Smooth muscle cell (in vitro differentiated cells): Measurements from ENCODE around the gene SMCR8. TPM values are rescaled to one million over a fixed set of nuclear protein-coding genes. Genes with fewer than 3 reads are reported as not detected.
A peak's percentile ranks its signal among the peaks of the same experiment; 100 is the strongest.

Experiments
- DNase-seq: peaks from one replicate; lab custom pipeline; 2025; ENCODE audit not compliant: unreplicated experiment; lab: John Stamatoyannopoulos, UW
- H2AFZ ChIP-seq: fragments of 200-600 bp; sonication (generic); 2 replicates; pipeline ENCODE4 v1.6.0; 2016; ENCODE audit warnings: antibody characterized with exemption, low read depth, mild to moderate bottlenecking
- H3F3A ChIP-seq: fragments of 200-600 bp; sonication (generic); 2 replicates; pipeline ENCODE4 v1.6.0; 2017; ENCODE audit warnings: antibody characterized with exemption, low read depth
- H3K27ac ChIP-seq: fragments of 200-600 bp; sonication (generic); 2 replicates; pipeline ENCODE4 v1.5.1; 2016; ENCODE audit warnings: low read depth, mild to moderate bottlenecking
- H3K27me3 ChIP-seq: fragments of 200-600 bp; sonication (generic); 2 replicates; pipeline ENCODE4 v1.6.1; 2016; ENCODE audit warnings: low read depth, mild to moderate bottlenecking
- H3K36me3 ChIP-seq: fragments of 200-600 bp; sonication (generic); 2 replicates; pipeline ENCODE4 v1.5.1; 2016; ENCODE audit warnings: low read depth
- H3K4me1 ChIP-seq: fragments of 200-600 bp; sonication (generic); 2 replicates; pipeline ENCODE4 v1.5.1; 2016; ENCODE audit warnings: low read depth
- H3K4me2 ChIP-seq: fragments of 200-600 bp; sonication (generic); 2 replicates; pipeline ENCODE4 v1.6.0; 2016; ENCODE audit warnings: mild to moderate bottlenecking
- H3K4me3 ChIP-seq: fragments of 200-600 bp; sonication (generic); 2 replicates; pipeline ENCODE4 v1.5.1; 2016; ENCODE audit warnings: mild to moderate bottlenecking
- H3K79me2 ChIP-seq: fragments of 200-600 bp; sonication (generic); 2 replicates; pipeline ENCODE4 v1.6.0; 2016; ENCODE audit warnings: low read depth, mild to moderate bottlenecking
- H3K9ac ChIP-seq: fragments of 200-600 bp; sonication (generic); 2 replicates; pipeline ENCODE4 v1.6.0; 2016; ENCODE audit warnings: low read depth
- H3K9me3 ChIP-seq: fragments of 200-600 bp; sonication (generic); replicated peaks from 2 replicates; pipeline ENCODE4 v1.5.1; 2016; ENCODE audit warnings: low read depth
- H4K20me1 ChIP-seq: fragments of 200-600 bp; sonication (generic); 2 replicates; pipeline ENCODE4 v1.6.0; 2016; ENCODE audit warnings: low read depth
- CTCF ChIP-seq: fragments of 200-600 bp; sonication (generic); IDR thresholded peaks from 2 replicates; pipeline ENCODE4 v1.5.1; 2017; ENCODE audit warnings: borderline replicate concordance, mild to moderate bottlenecking, antibody characterized with exemption; ENCODE audit not compliant: insufficient read depth, poor library complexity, severe bottlenecking
- WGBS: methylation state at CpG from one replicate; pipeline ENCODE4 v1.1.7; 2016; ENCODE audit warnings: low lambda C conversion rate; 5-methylcytosine and 5-hydroxymethylcytosine counted together
- polyA plus RNA-seq: library from polyadenylated mRNA; unstranded; fragments of >200 nt; fragmentation: Nextera tagmentation; extraction: Ambion mirVana; gene quantifications from 2 replicates; pipeline ENCODE4 v1.2.1, GENCODE V29; 2016
- total RNA-seq: library from RNA; depleted of rRNA; stranded (reverse); fragments of >200 nt; gene quantifications from 2 replicates; pipeline ENCODE4 v1.2.3, GENCODE V29; 2014

SMCR8 gene
- total and polyA plus RNA-seq, 2 experiments from 2014 or later = 3.3 to 12.6 TPM

- Histone ChIP-seq H3K79me2 (no peaks in the 10 kb centered on the region), H4K20me1 (no peaks in the 10 kb centered on the region), H3F3A (no peaks in the 10 kb centered on the region), H3K27me3 (no peaks in the 10 kb centered on the region), H3K4me1 (peaks cover 7% of the 10 kb centered on the region), H3K9me3 (no peaks in the 10 kb centered on the region), H3K9ac (peak overlapping the region; percentile 26), H3K4me2 (peak overlapping the region; percentile 94), H3K27ac (no peak overlapping the region), H2AFZ (peak overlapping the region; percentile 91), H3K36me3 (no peaks in the 10 kb centered on the region), H3K4me3 (peak overlapping the region; percentile 63)
- no peak for DNase-seq
- no peak for TF ChIP-seq CTCF
- 9% methylated on average over 14 of the region's 14 CpGs for WGBS
These were observed 47.6 kb downstream of the SMCR8 start for GRCh38 chr17:18362698-18363100.

- Histone ChIP-seq H3K4me1 (peaks cover 7% of the 10 kb centered on the region), H3K36me3 (no peaks in the 10 kb centered on the region), H3K9ac (peak within 1 kb of the TSS; percentile 26), H3K27me3 (no peaks in the 10 kb centered on the region), H4K20me1 (no peaks in the 10 kb centered on the region), H3F3A (no peaks in the 10 kb centered on the region), H3K4me2 (peak within 1 kb of the TSS; percentile 94), H3K4me3 (peak within 1 kb of the TSS; percentile 63), H2AFZ (peak within 1 kb of the TSS; percentile 91), H3K79me2 (no peaks in the 10 kb centered on the region), H3K9me3 (no peaks in the 10 kb centered on the region), H3K27ac (no peak within 1 kb of the TSS)
- peak; percentile 44 for DNase-seq
- WGBS = 2% methylated on average over 45 of the region's 76 CpGs
- no peak for TF ChIP-seq CTCF
These were observed 48.3 kb downstream of the SMCR8 start, which contains the start of gene SHMT1 for GRCh38 chr17:18363101-18364049. Gene SHMT1, minus strand, starts transcription at chr17:18363550. Its CDS starts 7,569 bp downstream, at chr17:18355981.

- no peaks in the 10 kb centered on the region for H4K20me1 ChIP-seq
- no peak overlapping the region for H3K27ac ChIP-seq
- no peaks in the 10 kb centered on the region for H3K27me3 ChIP-seq
- H3K4me1 ChIP-seq = peaks cover 7% of the 10 kb centered on the region
- H3F3A ChIP-seq = no peaks in the 10 kb centered on the region
- TF ChIP-seq CTCF = no peak
- no peak overlapping the region for H3K9ac ChIP-seq
- no peaks in the 10 kb centered on the region for H3K9me3 ChIP-seq
- H2AFZ ChIP-seq = no peak overlapping the region
- 95% methylated on average over 6 of the region's 6 CpGs for WGBS
- no peaks in the 10 kb centered on the region for H3K79me2 ChIP-seq
- DNase-seq = no peak
- no peak overlapping the region for H3K4me3 ChIP-seq
- no peaks in the 10 kb centered on the region for H3K36me3 ChIP-seq
- no peak overlapping the region for H3K4me2 ChIP-seq
These were observed 49.1 kb downstream of the SMCR8 start for GRCh38 chr17:18364166-18364565.
